AG10803 (cell line): ENCODE data around the gene ATP9B.

Source experiments
- DNase-seq: peaks from one replicate; pipeline ENCODE4 v3.0.0; 2010; ENCODE audit warnings: low read depth
- H3K4me3 ChIP-seq: 2 replicates; pipeline ENCODE4 v1.5.1; 2011; ENCODE audit warnings: mild to moderate bottlenecking, low read length, control low read depth
- TF ChIP-seq, protein P1 (sequence below): conservative IDR thresholded peaks from 2 replicates; pipeline ENCODE4 v1.5.1; 2011; ENCODE audit warnings: mild to moderate bottlenecking, low read length, control low read depth, inconsistent platforms

The ATP9B gene

GRCh38 chr18:79193826-79194225 lies 124.6 kb downstream of the ATP9B start:
- TF ChIP-seq, protein P1, sequence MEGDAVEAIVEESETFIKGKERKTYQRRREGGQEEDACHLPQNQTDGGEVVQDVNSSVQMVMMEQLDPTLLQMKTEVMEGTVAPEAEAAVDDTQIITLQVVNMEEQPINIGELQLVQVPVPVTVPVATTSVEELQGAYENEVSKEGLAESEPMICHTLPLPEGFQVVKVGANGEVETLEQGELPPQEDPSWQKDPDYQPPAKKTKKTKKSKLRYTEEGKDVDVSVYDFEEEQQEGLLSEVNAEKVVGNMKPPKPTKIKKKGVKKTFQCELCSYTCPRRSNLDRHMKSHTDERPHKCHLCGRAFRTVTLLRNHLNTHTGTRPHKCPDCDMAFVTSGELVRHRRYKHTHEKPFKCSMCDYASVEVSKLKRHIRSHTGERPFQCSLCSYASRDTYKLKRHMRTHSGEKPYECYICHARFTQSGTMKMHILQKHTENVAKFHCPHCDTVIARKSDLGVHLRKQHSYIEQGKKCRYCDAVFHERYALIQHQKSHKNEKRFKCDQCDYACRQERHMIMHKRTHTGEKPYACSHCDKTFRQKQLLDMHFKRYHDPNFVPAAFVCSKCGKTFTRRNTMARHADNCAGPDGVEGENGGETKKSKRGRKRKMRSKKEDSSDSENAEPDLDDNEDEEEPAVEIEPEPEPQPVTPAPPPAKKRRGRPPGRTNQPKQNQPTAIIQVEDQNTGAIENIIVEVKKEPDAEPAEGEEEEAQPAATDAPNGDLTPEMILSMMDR, result no peak
- DNase-seq, result no peak
- H3K4me3 ChIP-seq, result no peak overlapping the region

- TF ChIP-seq, protein P1, result no peak
- no peak overlapping the region for H3K4me3 ChIP-seq
- DNase-seq, result no peak
Measured at GRCh38 chr18:79195716-79196683, 126.8 kb downstream of the ATP9B start.

GRCh38 chr18:79197531-79197930 lies 128.3 kb downstream of the ATP9B start:
- H3K4me3 ChIP-seq, result no peak overlapping the region
- TF ChIP-seq, protein P1, result no peak
- no peak for DNase-seq

GRCh38 chr18:79199691-79200374 lies 130.6 kb downstream of the ATP9B start:
- no peak overlapping the region for H3K4me3 ChIP-seq
- DNase-seq, result peak; percentile 60
- TF ChIP-seq, protein P1, result peak; percentile 39

GRCh38 chr18:79200546-79201268 lies 131.5 kb downstream of the ATP9B start:
- DNase-seq, result peak; percentile 13
- TF ChIP-seq, protein P1, result no peak
- H3K4me3 ChIP-seq, result no peak overlapping the region

- TF ChIP-seq, protein P1, result no peak
- no peak overlapping the region for H3K4me3 ChIP-seq
- DNase-seq, result no peak
Measured at GRCh38 chr18:79203017-79203605, 133.9 kb downstream of the ATP9B start.
